Activated naive CD4-positive, alpha-beta T cell treated with anti-CD3 and anti-CD28 coated beads, Interleukin-2, amount 50 U/mL, for 16 hours (primary cell): ENCODE measurements around the gene RTN4R.

ENCODE experiments used
- DNase-seq: peaks from one replicate; pipeline ENCODE4 v3.0.0-alpha.2; 2020

Gene RTN4R

DNA sequence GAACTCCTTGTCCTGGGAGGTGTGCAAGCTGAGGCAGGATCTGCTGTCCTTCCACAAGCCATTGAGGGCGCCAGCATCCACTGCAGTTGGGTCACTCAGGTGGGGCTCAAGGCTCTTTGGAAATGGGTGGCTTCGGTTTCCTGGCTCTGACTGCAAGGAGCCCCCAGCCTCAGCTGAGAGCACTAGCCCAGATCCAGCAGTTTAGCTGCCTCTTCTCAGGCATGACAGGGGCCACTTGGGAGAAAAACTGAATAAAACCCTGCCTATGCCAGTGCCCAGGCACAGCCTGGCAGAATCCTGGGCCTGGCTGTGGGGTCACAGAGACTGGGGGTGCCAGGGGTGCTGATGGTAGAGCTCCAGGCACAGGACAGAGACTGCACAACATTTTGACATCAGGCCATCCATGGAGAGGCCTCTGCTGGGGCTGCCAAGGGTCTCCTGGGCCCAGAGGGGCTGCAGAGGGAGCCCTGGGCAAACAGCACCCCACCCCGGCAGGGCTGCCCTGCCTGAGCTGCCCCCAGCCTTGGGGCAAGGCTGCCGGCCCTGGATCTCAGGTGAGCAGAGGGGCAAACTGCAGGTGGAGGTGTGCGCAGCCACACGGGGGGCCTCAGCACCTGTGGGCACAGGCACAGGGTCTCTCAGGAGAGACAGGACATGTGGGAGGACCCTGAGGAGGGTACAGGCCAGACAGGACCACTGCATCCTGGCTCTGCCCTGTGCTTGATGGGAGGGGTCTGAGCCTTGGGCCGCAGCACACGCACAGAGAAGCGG, 28.3 kb downstream of the RTN4R start:
- DNase-seq = no peak

DNA sequence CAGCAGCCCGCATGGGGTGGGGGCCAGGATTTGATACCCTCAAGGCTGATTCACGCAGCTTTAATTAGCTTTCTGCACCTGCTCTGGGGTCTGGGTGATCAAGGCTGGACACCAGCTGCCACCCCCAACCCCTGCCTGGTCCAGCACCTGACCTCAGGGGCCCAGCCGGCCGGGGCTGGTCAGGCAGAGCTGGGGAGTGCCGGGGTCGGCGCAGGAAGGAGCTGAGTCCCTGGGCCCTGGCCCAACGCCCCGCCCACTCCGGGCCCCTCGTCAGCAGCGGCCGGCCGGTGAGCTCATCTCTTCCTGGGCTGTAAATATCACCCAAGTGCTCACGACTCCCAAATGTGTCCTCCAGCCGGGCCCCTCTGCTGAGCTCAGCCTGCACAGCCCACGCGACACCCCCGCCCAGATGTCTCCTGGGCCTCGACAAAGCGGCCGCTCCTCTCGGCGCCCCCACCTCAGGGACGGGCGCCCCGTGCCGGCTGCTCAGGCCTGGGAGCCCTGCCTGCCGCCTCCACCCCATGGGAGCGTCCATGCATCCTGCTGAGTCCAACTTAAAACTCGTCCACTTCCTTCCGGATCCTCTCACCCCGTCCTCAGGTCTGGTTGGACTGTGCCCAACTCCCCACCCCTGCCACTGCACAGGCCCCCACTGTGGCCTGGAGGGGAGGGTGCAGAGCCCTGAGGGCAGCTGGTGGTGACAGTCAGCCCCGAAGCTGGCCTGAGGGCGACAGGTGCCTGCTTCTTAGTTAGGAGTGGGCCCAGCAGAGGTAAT, 29.0 kb downstream of the RTN4R start:
- DNase-seq = no peak

DNA sequence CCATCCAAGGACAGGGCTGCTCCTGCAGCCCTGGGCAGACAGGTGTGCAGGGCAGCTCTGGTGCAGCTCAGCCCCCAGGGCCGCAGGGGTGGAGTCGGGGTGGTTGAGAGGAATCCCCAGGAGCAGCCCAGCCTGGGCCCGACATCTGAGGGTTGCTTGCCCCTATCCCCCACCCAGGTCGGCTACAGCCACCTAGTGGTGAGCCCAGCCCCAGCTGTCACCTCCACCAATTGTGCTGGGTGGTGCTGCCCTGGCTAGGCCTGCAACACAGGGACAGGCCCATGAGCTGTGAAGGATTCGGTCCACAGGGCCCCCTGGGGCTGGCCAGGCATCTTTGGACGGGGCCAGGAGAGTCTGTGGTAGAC, 29.6 kb downstream of the RTN4R start:
- DNase-seq = peak; percentile 60

DNA sequence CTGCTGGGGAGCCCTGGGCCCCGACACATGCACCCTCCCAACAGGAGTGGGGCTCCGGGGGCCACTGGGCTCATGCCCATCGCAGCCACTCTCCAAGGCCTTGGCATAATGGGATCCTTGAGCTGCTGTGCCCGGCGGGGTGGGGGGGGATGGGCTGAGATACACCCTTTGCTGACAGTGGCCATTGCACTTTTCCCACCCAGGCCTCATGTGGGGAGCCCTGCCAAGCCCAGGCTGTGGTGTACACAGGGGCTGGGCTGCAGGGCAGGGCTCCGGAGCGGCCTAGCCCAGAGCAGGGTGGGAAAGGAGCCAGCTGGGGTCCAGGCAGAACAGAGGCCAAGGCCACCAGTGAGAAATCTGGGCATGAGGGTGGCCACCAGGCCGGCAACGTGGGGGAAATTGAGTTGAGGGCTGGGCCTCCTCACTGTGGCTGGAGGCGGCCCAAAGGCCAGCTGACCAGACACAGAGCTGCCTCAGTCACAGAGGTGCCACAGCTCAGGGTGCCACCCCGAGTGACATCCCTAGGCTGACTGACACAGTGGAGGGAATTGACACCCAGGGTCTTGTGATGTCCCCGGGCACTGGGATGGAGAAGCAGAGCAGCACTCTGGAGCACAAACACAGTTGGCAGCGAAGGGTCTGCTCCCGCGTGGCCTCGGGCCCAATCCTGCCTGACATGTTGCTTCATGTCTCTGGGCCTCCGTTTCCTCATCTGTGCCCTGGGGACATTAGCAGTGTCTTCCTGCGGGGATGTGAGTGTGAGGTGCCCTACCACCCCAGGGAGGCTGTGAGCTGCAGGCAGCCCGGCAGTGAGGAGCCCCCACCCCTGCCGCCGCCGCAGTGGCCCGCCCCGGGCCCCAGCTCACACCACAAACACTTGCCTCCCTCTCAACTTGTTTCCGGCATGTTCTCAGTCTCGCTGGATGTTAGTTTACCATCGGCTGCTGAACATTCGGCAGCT, 30.4 kb downstream of the RTN4R start:
- DNase-seq = peak; percentile 25

DNA sequence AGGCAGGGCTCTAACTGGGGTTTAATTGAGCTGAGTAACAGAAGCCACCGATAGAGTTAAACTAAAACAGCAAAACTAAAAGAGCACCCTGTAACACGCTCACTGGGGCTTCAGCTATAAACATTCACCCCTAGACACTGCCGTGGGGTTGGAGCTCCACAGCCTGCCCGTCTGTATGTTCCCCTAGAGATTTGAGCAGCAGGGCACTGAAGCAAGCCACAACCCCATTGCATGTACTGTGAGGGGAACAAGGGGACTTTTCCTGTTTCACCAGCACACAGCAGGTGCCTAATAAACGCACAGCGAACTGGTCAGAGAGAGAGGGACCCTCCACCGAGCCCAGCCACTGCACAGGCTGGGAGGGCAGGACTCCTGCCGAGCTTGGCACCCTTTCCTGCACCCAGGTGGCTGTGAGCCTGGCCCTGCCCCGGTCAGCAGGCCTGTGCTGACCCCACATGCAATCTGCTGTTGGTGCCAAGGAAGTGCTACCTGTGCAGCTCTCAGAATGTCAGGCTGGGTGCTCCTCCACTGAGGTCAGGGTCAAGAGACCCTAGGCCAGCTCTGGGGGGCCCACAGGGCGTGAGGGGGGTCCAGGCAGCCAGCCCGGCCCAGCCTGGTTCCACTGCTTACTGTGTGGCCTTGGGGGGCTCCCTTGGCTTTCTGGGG, 31.9 kb downstream of the RTN4R start:
- DNase-seq = no peak

DNA sequence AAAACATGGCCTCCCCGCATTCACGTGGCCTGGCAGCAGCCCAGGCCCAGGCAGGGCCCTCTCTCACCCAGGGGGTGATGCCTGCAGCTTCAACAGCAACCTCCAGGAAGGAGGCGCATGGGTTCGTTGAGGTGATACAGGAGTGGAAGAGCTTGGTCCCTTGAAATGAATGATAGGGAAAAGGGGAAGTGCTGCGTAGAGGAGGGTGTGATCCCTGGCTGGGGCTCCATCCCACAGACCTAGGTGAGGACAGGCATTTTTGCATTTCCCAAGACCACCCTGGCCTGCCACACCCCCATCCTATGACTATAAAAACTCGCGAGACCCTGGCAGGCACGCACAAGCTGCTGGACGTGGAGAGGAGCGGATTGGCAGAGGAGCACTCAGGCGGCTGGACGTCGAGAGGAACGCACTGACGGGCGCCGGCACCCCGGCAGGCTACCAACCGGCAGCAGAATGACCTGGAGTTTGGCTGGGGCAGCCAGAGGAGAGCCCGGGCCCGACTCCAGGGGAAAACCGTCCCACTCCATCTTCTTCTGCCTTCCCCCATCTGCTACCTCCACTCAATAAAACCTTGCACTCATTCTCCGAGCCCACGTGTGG, 32.6 kb downstream of the RTN4R start:
- DNase-seq = no peak

DNA sequence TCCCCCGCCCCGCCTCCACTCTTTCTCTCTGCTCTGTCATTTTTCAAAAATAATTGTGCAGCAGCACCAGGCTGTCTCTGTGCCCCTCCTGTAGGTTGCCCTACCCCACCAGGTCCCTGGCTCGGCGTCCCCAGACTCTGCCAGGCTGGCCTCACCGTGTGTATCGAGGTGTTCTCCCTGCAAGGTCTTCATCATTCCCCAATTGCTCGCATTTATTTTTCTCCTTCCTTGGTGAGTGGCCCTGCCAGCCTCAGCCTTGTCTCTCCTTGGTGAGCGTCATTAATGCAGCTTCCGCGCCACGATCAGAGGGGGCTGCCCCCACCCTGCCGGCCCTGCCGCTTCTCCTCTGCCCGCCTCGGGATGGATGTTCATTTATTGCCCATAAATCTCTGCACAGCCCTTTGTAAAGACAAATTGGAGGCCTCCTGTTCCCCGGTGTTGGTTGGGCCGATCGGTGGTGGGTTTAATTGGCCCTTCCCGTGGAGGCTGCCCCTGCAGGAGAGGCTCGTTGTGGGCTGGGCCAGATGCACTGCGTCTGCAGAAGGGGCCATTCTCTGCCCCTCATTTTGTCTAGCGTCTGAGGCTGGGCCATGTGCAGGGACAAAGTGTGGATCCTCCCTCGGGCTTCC, 33.2 kb downstream of the RTN4R start:
- DNase-seq = no peak

DNA sequence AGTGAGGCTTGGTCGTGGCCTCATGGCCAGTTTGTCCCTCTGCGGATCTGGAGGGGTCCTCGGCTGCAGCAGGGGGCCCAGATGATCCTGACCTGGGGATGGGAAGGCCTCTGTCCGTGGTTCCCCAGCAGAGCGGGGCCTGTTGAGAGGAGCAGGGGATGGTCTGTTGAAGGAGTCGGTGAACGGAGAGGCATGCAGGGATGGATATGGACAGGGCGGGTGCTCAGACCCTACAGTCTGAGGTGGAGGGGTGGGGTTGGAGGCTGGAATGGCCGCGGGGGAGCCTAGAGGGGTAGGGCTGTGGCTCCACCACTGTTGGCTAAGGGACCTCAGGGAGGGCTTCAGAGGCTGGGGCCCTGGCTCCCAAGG, 33.8 kb downstream of the RTN4R start:
- DNase-seq = no peak

DNA sequence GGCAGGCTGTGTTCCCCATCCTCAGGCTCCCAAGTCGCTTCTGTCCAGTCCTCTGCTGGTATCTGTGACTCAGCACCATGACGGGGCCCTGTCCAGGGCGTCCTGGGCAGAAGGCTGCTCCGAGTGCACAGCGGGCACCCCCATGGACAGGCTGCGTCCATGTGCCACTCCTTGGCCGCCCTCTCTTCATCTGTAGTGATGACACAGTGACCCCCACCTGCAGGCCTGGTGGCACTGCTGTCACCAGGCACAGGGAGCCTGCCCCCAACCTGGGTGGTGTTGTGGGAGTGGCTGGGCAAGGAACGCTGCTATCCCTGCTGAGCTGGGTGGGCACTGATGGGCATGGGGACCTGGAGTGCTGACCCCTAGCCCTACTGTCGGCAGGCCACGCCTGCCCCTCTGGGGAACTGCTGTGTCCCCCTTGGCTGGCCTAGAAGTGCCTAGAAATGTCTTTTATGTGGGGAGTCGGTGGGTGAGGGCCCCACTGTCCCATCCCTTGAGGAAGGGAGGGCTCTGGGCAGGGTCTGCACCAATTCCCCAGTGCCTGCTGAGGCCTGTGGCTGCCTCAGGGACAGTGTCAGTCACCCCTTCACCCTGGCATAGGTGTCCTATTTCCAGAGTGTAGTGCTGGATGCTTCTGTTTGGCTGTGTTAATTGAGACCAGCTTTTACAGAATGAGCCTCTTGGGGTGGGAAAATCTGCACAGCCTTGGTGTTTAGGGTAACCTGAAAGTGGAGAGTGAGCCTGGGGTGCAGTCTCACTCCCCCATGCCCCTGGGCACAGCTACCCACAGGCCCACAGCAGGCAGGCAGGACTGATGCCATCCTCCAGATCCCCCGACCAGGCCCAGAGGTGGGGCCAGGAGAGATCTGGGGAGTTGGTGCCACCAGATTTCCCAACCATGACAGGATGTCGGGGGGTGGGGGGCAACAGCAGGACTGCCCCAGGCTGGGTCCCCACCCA, 34.5 kb downstream of the RTN4R start:
- DNase-seq = no peak

DNA sequence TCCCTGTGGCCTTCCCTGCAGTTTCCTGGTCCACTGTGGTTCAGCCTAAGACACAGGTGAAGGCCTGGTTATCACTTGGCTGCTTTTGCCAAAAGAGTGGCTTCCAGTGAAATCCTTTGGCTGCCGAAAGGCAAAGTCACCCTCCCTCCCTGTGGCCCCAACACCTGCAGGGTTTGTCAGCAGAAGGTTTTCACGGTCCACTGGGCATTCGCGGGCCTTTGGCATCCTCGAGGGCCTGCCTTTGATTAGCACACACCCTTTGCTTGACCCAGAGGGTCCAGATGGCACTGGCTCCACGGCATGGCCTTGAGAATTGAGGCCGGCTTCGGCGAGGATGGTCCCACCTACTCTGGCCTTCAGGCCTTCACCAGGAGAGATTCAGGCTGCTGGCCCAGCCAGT, 35.3 kb downstream of the RTN4R start:
- DNase-seq = no peak

DNA sequence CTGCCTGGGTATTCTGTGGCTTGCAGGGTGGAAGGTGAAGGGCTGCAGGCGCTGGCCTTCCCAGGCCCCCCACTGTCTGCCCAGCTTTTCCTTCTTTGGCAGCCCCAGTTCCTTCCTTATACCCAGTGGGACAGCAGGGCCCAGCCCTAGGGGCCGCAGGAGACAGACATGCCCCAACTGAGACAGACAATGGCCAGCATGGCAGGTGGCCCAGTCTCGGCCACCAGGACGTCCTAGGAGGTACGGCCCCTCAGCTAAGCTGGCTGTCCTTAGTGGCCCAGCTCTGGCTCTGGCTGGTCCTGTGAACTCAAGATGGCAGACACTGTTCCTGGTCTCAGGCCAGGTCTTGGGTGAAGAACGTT, 35.9 kb downstream of the RTN4R start:
- DNase-seq = no peak

DNA sequence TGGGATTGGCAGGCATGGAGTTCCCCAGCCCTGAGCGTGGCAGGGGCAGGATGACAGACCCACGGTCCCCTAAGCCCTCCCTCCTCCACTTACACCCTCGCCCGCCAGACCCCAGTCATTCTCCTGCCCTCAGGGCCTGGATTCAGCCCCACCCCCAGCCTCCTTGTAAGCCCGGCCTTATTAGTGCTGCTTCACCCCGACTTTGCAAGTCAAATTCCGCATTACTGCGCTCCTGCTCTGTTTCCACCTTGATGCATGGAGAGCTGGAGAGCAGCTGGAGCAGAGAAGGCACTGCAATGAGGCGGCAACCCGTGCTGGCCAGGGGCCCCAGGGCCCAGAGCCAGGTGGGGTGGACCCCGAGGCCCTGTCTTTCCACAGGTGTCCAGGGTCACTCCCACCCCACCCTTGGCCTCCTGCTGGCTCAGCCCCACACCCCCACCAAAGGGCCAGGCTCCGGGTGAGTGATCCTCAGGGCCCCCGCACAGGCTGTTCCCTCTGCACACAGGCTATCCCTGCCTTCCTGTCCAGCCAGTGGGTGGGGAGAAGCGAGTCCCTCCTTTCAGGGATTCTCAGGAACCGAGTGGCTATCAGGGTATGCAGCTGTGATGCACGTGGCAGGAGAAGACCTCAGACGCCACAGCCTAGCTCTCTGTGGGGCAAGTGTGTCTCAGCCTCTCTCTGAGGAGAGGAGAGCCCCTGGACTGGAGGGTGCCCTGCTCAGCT, 36.4 kb downstream of the RTN4R start:
- no peak for DNase-seq

DNA sequence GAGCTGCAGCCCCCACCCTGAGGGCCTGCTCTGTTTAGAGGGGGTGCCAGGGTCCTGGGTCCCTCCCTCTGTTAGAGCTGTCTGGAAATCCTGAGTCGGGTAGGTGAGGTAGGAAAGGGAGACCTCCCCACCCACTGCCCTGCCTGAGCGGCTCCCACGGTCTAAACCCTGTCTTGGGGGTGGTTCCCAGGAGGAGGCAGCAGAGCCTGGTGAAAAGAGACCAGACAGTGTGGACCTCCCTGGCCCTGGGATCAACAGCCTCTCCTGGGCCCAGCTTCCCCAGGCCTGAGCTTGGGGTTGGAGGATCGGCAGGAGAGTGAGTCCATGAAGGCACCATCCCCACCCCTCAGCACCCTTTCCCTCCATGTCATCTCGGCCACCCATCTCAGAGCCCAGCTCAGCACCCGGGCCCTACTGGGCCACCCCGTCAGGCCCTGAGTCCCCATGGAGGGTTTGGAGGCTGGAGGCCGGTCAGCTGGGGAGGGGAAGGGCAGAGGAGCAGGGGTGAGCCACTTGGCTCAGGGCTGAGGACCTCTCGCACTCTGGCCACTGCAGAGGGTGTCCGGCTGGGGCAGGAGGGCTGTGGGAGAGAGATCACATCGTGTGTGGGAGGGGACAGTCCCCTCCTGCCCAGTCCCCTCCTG, 37.2 kb downstream of the RTN4R start:
- no peak for DNase-seq

DNA sequence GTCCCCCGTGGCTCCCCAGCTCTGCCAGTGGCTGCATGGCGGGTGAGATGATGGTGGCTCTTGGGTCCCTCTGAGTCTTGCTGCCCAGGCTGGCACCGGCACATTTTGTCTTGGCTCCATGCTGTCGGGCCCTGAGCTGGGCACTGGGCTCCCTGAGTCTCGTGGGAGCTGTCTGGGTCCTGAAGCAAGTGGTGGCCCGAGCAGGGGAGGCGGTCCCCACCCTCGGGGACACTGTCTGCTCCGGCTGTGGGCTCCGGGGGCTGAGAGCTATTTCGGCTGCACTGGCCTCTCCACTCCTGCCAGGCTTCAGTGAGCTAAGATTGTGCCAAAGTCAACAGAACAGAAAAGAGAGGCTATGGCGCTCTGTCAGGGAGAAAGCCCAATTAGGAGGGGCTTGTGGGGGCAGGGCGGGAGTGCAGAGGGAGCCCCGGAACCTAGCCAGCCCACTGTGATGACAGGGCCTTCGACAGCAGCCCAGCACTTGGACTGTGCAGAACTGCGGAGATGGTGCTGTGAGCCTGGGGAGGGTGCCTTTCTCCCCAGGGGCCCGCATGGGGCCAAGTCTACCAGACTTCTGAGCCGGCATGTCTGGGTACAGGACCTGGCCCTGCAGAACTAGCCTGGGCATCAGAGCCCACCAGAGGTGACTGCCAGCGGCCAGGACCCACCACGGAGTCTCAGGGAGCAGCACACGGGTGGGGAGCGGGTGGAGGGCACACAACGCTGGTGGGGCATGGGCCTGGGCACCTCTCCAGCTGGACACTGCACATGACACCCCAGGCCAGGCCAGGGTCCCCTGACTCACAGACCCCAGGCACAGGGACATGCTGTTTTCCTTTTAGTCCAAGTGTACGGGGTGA, 38.0 kb downstream of the RTN4R start:
- no peak for DNase-seq

DNA sequence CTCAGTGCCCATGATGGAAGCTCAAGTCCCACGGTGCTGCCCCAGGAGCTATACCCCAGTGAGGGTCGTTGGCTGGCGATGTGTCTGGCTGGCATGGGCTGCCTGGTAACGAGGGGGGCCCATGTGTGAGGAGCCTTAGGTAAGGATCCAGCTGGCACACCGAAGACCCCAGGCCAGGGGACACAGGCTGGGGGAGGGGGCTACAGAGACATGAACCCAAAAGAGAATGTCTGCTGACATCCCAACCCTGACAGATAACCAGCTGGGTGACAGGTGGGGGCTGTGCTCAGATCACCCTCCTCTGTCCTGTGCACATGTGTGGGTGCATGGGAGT, 39.2 kb downstream of the RTN4R start:
- DNase-seq = no peak

DNA sequence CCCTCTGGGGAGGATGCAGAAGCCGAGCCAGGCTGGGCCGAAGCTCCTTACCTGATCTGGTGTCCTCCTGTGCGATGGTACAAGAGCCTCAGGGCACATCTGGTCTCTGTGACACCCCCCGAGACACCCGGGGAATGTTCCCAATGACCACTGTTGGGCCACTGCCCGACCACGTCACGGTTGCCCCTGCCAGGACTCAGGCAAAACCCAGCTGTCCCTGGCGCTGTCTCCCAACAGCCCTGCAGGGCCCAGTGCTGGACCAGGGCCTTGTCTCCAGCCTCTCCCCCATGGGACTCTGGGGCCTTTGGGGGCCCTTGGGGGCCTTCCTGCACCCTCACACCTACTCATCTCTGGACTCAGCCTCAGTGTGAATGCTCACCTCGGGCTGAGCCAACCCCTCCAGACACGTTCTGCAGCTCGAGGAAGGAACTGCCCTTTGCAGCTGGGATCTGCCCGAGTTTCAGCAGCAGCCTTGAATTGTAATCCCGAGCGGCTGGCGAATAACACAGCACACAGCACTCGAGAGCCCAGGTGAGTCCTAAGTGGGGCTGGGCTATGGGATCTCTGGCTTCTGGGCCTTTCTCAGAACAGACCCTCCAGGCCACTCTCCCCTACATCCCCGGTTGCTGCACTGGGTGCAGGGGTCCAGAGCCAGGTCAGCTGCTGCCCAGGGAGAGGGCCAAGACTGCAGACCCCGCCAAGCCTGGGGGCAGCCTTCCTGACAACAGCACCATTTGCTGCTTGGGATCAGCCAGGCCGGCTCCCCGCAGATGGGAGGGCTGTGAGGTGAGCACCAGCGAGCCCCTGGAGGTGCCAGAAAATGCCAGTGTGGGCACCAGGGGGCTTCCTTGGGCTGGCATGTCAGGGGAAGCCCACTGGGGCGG, 39.8 kb downstream of the RTN4R start:
- DNase-seq = no peak

DNA sequence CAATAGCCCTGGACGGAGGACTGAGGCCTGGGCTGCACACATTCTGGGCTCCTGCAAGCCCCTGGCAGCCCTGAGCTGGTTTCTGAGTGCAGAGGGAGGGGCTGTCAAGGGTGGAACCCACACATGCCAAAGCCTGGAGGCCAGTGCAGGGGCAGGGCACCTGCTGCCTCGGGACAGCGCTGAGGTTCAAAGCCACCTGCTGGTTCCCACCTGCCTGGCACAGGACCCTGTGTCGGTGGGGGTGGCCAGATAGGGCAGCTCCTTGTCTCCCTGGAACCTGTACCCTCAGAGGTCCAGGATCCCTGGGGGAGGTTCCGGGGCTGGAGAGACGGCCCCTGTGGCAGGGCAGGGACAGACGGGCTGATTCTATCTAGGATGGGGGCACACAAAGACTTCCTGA, 40.8 kb downstream of the RTN4R start:
- no peak for DNase-seq
